GM12872 (cell line): Measurements from ENCODE around the gene ANK3.

Experiments used
- TF ChIP-seq, protein P1 (sequence below): IDR thresholded peaks from 3 replicates; pipeline ENCODE4 v1.5.1; 2011; ENCODE audit warnings: low read depth, mild to moderate bottlenecking, low read length, moderate library complexity; ENCODE audit not compliant: insufficient read depth

ANK3 gene

DNA sequence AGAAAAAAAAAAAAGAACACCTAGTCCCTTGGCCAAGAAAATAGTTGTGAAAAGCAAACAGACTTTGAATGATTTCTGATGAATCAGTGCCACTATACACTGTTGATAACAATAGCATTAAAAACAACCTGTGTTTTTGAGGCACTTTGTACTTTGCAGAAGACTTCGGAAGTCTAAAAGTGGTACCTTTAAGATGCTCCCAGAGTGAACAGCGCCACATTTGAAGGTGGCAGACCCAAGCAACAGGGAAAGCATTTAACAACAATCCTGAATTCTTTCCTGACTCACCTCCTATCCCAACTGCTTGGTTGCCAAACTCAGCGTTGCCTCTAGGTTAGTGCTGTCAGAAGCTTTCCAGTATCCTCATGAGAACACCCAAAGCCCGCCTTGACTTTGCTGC, 380.9 kb downstream of the ANK3 start:
- TF ChIP-seq, protein P1, sequence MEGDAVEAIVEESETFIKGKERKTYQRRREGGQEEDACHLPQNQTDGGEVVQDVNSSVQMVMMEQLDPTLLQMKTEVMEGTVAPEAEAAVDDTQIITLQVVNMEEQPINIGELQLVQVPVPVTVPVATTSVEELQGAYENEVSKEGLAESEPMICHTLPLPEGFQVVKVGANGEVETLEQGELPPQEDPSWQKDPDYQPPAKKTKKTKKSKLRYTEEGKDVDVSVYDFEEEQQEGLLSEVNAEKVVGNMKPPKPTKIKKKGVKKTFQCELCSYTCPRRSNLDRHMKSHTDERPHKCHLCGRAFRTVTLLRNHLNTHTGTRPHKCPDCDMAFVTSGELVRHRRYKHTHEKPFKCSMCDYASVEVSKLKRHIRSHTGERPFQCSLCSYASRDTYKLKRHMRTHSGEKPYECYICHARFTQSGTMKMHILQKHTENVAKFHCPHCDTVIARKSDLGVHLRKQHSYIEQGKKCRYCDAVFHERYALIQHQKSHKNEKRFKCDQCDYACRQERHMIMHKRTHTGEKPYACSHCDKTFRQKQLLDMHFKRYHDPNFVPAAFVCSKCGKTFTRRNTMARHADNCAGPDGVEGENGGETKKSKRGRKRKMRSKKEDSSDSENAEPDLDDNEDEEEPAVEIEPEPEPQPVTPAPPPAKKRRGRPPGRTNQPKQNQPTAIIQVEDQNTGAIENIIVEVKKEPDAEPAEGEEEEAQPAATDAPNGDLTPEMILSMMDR = no peak

DNA sequence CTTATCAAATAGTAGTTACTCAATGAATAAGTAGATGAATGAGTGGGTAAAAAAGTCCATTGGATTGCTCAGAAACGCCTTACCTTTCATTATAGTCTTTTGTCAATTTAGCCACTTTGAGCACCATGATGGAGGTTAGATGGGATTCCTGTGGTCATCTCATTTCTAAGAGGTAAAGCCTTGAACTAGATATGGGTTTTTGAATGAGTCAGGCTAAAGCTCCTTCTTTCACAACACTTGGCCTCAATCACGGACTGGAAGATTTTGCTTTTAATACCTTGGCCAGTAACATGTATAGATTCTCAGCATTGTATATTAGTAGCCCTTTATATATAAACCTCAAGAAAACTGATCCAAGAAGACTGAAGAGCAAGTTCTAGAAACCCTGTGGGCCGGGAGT, 383.6 kb downstream of the ANK3 start:
- TF ChIP-seq, protein P1 = no peak

DNA sequence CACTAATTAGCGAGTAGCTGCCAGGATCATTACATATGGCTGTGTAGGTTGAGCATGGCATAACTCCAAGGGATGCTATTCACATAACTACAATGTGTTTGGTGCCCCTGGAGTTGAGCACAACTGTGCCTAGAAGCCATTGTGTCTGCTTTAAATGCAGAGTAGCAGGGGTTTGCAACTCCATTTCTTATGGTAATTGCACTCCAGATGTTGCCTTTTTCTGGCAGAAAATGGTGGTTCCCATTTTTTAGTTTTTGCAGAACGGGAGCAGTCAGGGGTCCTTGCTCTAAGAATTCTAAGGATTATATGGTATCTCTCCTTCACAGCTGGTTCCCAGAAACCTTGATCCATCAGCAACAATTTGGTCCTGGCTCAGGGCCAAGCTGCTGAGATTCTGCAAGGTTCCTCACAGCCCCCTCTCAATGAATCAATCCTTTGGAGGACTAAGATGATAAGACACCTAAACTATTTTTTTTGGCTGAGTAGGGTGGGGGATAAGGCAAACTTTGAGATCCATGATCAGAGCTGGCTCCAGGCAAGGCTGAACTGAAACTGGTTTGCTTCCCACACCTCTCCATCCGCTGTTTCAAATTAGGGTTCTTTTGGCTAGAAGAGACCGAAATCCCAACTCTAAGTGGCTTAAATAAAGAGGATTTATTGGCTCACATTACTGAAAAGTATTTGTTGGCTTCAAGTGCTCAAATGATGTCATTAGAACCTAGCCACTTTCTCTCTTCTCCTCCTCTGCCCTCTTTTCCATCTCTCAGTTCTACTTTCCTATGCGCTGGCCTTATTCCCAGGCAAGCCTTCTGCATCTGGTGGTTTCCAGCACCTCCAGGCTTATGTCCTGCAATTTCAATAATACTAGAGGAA, 385.8 kb downstream of the ANK3 start:
- TF ChIP-seq, protein P1 = no peak

DNA sequence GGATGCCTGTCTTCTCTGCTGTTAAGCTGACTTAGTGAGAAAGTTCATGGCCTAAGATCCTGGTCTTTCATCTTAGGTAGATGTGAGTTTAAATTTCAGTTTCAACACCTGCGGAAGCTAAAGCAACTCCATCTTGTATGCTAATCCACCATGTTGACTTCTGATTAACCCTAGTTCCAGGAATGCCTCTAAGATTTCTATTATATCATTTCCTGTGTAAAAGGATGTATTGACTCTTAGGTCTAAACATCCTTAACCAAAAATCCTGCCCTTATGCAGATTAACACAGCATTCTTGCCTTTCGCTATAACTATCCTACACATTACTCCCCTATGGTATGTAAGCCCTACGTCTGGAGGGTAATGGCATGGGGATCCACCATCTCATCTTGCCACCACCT, 388.9 kb downstream of the ANK3 start:
- TF ChIP-seq, protein P1 = no peak

DNA sequence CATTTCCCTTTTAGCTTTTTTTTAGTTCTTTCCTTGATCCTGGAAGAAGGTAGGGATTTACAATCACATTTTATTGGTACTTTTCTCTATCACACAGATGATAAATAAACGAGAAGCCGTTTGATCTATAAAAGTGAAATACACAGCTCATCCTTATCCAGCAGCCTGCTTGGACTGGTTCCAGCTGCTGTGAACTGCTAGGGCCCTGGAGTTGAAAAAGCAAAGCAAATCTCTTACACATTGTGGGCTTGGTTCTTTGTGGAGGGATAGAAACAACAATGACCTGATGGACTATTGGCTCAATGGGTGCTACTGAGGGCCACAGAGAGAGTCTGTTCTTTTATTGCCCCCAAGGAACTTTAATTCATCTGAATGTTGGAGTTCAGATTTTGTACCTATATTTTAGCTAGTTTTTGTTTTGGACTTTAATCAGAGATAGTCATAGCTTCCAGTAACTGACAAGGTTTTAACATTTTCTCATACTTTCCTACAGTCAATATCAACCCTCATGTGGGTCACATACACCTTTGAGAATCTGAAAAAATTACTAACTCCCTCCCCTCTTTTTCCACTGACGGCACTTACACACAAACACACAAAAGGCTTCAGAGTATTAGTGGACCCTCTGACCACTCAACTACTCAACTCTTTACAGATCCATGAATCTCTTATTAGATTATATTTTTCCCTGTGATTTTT, 391.7 kb downstream of the ANK3 start:
- TF ChIP-seq, protein P1 = no peak

DNA sequence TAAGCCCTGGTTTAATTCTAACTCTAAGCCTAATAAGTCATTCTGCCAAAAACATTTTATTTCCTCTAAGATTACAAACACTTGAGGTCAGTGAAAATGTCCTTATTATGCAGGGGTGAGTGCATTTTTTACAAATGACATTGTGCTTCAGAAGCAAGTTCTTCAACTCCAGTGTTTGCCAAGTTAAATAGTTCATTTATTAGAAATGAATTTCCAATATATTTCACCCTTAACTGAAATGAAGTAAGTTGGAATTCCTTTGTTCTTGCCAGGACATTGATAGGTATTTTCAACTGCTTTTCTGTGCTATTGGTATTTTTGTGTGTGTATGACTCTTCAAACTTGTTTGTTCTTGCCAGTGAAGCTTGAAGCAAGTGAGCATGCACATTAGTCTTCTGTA, 393.8 kb downstream of the ANK3 start:
- TF ChIP-seq, protein P1 = no peak

DNA sequence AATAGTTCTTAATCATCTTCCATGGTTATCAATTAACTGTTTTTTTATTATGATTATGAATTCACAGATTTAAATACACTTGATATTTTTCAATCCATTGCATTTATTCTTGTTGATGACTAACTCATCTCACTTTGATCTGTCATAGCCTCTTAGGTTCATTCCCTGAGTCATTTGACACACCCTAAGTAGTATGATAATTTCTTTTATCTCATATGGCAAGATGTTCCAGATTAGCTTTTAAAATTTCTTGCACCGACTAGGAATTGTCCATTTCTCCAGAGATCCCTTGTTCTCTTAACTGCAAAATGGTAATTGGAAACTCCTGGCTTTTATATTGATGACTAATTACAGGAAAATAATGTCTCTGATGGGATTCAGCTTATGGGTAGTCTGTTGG, 395.7 kb downstream of the ANK3 start:
- TF ChIP-seq, protein P1 = no peak
